Endothelial cell of umbilical vein (primary cell): ENCODE data around the gene UBD.
A peak's percentile ranks its signal among the peaks of the same experiment; 100 is the strongest.

ENCODE experiments used
- CTCF ChIP-seq, 2 donors: IDR thresholded peaks; 1 replicate in 1 of 2; 2 replicates in 1 of 2; pipeline ENCODE4 v1.5.1; 2011; ENCODE audit warnings: low read length in 2 of 2, mild to moderate bottlenecking in 2 of 2, moderate library complexity in 2 of 2, control low read depth in 1 of 2, inconsistent platforms in 1 of 2, low read depth in 1 of 2; ENCODE audit not compliant: insufficient read depth in 1 of 2; ENCODE audit errors: extremely low read depth in 1 of 2
- EZH2 ChIP-seq: IDR thresholded peaks from 2 replicates; pipeline ENCODE4 v1.6.1; 2012; ENCODE audit warnings: borderline replicate concordance, low read depth, mild to moderate bottlenecking, moderate library complexity, low read length, inconsistent platforms; ENCODE audit not compliant: severe bottlenecking
- MAX ChIP-seq: IDR thresholded peaks from 2 replicates; pipeline ENCODE4 v1.6.1; 2011; ENCODE audit not compliant: insufficient read depth, insufficient read length
- POLR2A ChIP-seq: IDR thresholded peaks from 2 replicates; pipeline ENCODE4 v1.6.1; 2012; ENCODE audit warnings: low read depth, mild to moderate bottlenecking, control low read depth, low read length
- POLR2AphosphoS5 ChIP-seq: IDR thresholded peaks from 2 replicates; pipeline ENCODE4 v1.6.1; 2012; ENCODE audit warnings: low read depth, mild to moderate bottlenecking, control low read depth, low read length, moderate library complexity; ENCODE audit not compliant: insufficient read depth

GRCh38 chr6:29589423-29590048, 30.0 kb upstream of the UBD start:
- TF ChIP-seq CTCF (IDR thresholded peaks at IDR 0.05; ENCODE audit: extremely low read depth in 1 of 2, insufficient read depth in 1 of 2, low read depth in 1 of 2, low read length in 2 of 2) (peak; percentile 73 to 84), POLR2A (no peak), MAX (no peak), EZH2 (no peak), POLR2AphosphoS5 (no peak)
